BJ (cell line): ENCODE data around the gene PTCH2. TPM values are rescaled to one million over a fixed set of nuclear protein-coding genes. Genes with fewer than 3 reads are reported as not detected.
"Not testable (repeated sequence)": the region's sequence is repeated elsewhere in the genome, so short reads cannot be mapped to it uniquely, and the experiment has no call there.

Experiments used
- CTCF ChIA-PET: fragments of 350-600 bp; formaldehyde crosslinking; extraction: SDS; loops from one replicate; lab custom pipeline; 2021; ENCODE audit warnings: antibody characterized with exemption, inconsistent platforms; lab: Yijun Ruan, JAX
- POLR2A ChIA-PET: fragments of 300-600 bp; sonication (Branson Sonifier 250); formaldehyde crosslinking; extraction: SDS; loops from one replicate; lab custom pipeline; 2021; ENCODE audit warnings: antibody characterized with exemption; lab: Charles Lee
- DNase-seq: peaks from one replicate; pipeline ENCODE4 v3.0.0-alpha.2; 2011; ENCODE audit warnings: low read depth
- H3K27me3 ChIP-seq: 2 replicates; pipeline ENCODE4 v1.6.0; 2011; ENCODE audit warnings: low read length; ENCODE audit not compliant: control insufficient read depth, insufficient read depth
- H3K36me3 ChIP-seq: 2 replicates; pipeline ENCODE4 v1.5.1; 2011; ENCODE audit warnings: low read length; ENCODE audit not compliant: control insufficient read depth, insufficient read depth
- H3K4me3 ChIP-seq: 2 replicates; pipeline ENCODE4 v1.5.1; 2011; ENCODE audit warnings: low read depth, mild to moderate bottlenecking, control low read depth, low read length
- CTCF ChIP-seq: IDR thresholded peaks from 2 replicates; pipeline ENCODE4 v1.5.1; 2011; ENCODE audit warnings: low read depth, mild to moderate bottlenecking, control low read depth, inconsistent platforms, low read length, moderate library complexity; ENCODE audit not compliant: insufficient read depth
- polyA plus RNA-seq: library from polyadenylated mRNA; depleted of rRNA; stranded (reverse); fragments of >200 nt; gene quantifications from 2 replicates; pipeline ENCODE4 v1.2.3, GENCODE V29; 2011

The PTCH2 gene
- polyA plus RNA-seq, 1 experiment = 0.17 TPM

DNA sequence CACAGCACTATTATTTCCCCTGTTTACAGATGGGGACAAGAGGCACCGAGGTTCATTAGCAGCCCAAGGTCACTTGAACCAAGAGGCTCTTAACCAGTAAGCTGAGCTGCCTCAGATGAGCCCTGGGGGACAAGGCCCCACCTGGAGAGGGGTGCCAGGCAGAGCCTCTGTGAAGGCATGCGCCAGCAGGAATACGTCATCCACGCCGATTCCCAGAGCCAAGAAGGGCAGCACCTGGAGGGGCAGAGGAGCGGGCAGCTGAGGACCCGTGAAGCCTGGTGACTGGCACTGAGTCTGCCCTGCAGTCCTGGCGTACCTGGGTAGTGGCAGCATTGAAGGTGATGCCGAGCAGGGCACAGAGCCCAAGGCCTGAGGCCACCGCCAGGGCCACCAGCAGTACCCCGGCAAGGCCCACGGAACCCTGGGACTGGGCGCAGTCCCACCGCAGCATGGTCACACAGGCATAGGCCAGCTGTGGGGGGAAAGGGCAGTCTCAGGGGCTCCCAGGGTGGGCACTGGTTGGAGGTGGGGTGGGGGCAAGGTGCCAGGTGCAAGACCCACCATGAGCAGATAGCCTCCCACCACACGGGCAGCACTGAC is 14.1 kb downstream of the PTCH2 start:
- no peak for TF ChIP-seq CTCF
- DNase-seq = no peak
- no peaks in the 10 kb centered on the region for H3K27me3 ChIP-seq
- CTCF ChIA-PET = no interaction called here
- POLR2A ChIA-PET = no interaction called here
- no peaks in the 10 kb centered on the region for H3K36me3 ChIP-seq
- H3K4me3 ChIP-seq = no peak overlapping the region

- no peaks in the 10 kb centered on the region for H3K27me3 ChIP-seq
- ChIA-PET CTCF (interaction anchor here (1.7 to 3.4 kb wide), 2 partner anchors 8 to 28 kb away, joined by 4 to 19 read pairs; partner anchors contain the start of gene PLK3), POLR2A (interaction anchor here (0.6 kb wide), 1 partner anchor 9 kb away, joined by 4 read pairs; no protein-coding TSS in a partner anchor)
- no peaks in the 10 kb centered on the region for H3K36me3 ChIP-seq
- TF ChIP-seq CTCF = no peak
- no peak overlapping the region for H3K4me3 ChIP-seq
- DNase-seq = no peak
Measured at GRCh38 chr1:44828003-44828651, 14.9 kb downstream of the PTCH2 start.

GRCh38 chr1:44827197-44828002 is 15.7 kb downstream of the PTCH2 start:
- Histone ChIP-seq H3K4me3 (no peak overlapping the region), H3K27me3 (no peaks in the 10 kb centered on the region), H3K36me3 (no peaks in the 10 kb centered on the region)
- TF ChIP-seq CTCF = no peak
- no peak for DNase-seq
- ChIA-PET CTCF (interaction anchor here (0.6 to 3.4 kb wide), 4 partner anchors 9 to 191 kb away, joined by 3 to 19 read pairs (median 4); partner anchors contain the start of gene PLK3), POLR2A (interaction anchor here (0.6 to 0.7 kb wide), 2 partner anchors 8 to 82 kb away, joined by 4 read pairs; no protein-coding TSS in a partner anchor)

GRCh38 chr1:44826375-44827196 is 16.5 kb downstream of the PTCH2 start:
- Histone ChIP-seq H3K27me3 (no peaks in the 10 kb centered on the region), H3K4me3 (no peak overlapping the region), H3K36me3 (no peaks in the 10 kb centered on the region)
- TF ChIP-seq CTCF = no peak
- DNase-seq = no peak
- ChIA-PET CTCF (interaction anchor here (0.6 to 3.4 kb wide), 4 partner anchors 9 to 192 kb away, joined by 3 to 19 read pairs (median 4); partner anchors contain the start of gene PLK3), POLR2A (interaction anchor here (0.7 kb wide), 1 partner anchor 82 kb away, joined by 4 read pairs; no protein-coding TSS in a partner anchor)

- H3K4me3 ChIP-seq, H3K27me3 ChIP-seq, DNase-seq, POLR2A ChIA-PET, H3K36me3 ChIP-seq, CTCF ChIA-PET: not testable (repeated sequence)
Measured at GRCh38 chr1:44824392-44824791, 18.7 kb downstream of the PTCH2 start.
